Kidney (tissue), 14 donors: ENCODE data around the gene TAGLN. TPM values are rescaled to one million over a fixed set of nuclear protein-coding genes. Genes with fewer than 3 reads are reported as not detected.

ENCODE experiments used
- DNase-seq, 5 donors: peaks; one replicate each; pipeline ENCODE4 v3.0.0-alpha.2; 2013 to 2020
- FAIRE-seq: peaks from 2 replicates; lab custom pipeline; 2012; peaks lifted over from hg19 to GRCh38; lab: Jason Lieb, UNC
- H3K27ac ChIP-seq, 2 donors: one replicate each; pipeline ENCODE4 v1.7.0; 2013; ENCODE audit warnings: low read depth in 2 of 2, low read length in 2 of 2, inconsistent platforms in 1 of 2
- H3K27me3 ChIP-seq: one replicate; pipeline ENCODE4 v1.7.1; 2013; ENCODE audit warnings: low read length, inconsistent platforms; ENCODE audit not compliant: control insufficient read depth, insufficient read depth
- H3K36me3 ChIP-seq, 3 donors: one replicate each; pipeline versions ENCODE4 v1.7.0 to v1.7.1; 2013; ENCODE audit warnings: low read length in 3 of 3, control low read depth in 1 of 3, inconsistent platforms in 1 of 3; ENCODE audit not compliant: insufficient read depth in 3 of 3, control insufficient read depth in 2 of 3
- H3K4me1 ChIP-seq, 3 donors: one replicate each; pipeline versions ENCODE4 v1.7.0 to v1.7.1; 2013; ENCODE audit warnings: low read length in 3 of 3, inconsistent platforms in 1 of 3, low read depth in 1 of 3; ENCODE audit not compliant: control insufficient read depth in 2 of 3, insufficient read depth in 2 of 3
- H3K4me3 ChIP-seq, 3 donors: one replicate each; pipeline versions ENCODE4 v1.7.0 to v1.8.1; 2013; ENCODE audit warnings: low read length in 3 of 3, control low read depth in 1 of 3, inconsistent platforms in 1 of 3
- H3K9ac ChIP-seq, 3 donors: one replicate each; pipeline versions ENCODE4 v1.7.0 to v1.7.1; 2013; ENCODE audit warnings: low read length in 3 of 3, control low read depth in 1 of 3, inconsistent platforms in 1 of 3
- H3K9me3 ChIP-seq, 3 donors: one replicate each; pipeline versions ENCODE4 v1.7.0 to v1.7.1; 2013; ENCODE audit warnings: low read length in 3 of 3, control low read depth in 1 of 3, inconsistent platforms in 1 of 3; ENCODE audit not compliant: control insufficient read depth in 2 of 3, insufficient read depth in 1 of 3
- intact Hi-C: fragments of 100-400 bp; cut with DNase I; formaldehyde crosslinking; loops from one replicate; pipeline ENCODE4 v1.11.1; 2022
- polyA plus RNA-seq: library from polyadenylated mRNA; stranded (reverse); fragments of 350-450 nt; fragmentation: Illumina TruSeq; extraction: RNeasy Lipid Tissue Mini Kit (QIAGEN cat#74804); gene quantifications from one replicate; pipeline ENCODE4 v1.2.3, GENCODE V29; 2014; ENCODE audit warnings: low read depth, low replicate concordance; ENCODE audit not compliant: insufficient read depth
- total RNA-seq: library from RNA; stranded (reverse); fragmentation: NEBNext Ultra II Directional; extraction: Animal tissue kit (Norgen Biotek cat#: 25700); gene quantifications from one replicate; pipeline ENCODE4 v1.2.1, GENCODE V29; 2021
- TF ChIP-seq, protein P1 (sequence below): IDR thresholded peaks from 3 replicates; pipeline ENCODE4 v1.5.1; 2012; ENCODE audit warnings: mild to moderate bottlenecking, moderate library complexity, borderline replicate concordance; ENCODE audit not compliant: insufficient read depth; ENCODE audit errors: extremely low read depth
- donor health status: control.
- donor health status: control.
- donor health status: control.
- donor health status: control.
- donor health status: control.
- donor health status: DM: yes; HTN: yes; CAD: no.
- donor health status: Normal renal cell carcinoma (clear cell type).

The TAGLN gene
- total and polyA plus RNA-seq, 2 donors from 2014 or later: 776 to 846 TPM

GRCh38 chr11:117194267-117194666 lies 4.9 kb upstream of the TAGLN start:
- TF ChIP-seq, protein P1, sequence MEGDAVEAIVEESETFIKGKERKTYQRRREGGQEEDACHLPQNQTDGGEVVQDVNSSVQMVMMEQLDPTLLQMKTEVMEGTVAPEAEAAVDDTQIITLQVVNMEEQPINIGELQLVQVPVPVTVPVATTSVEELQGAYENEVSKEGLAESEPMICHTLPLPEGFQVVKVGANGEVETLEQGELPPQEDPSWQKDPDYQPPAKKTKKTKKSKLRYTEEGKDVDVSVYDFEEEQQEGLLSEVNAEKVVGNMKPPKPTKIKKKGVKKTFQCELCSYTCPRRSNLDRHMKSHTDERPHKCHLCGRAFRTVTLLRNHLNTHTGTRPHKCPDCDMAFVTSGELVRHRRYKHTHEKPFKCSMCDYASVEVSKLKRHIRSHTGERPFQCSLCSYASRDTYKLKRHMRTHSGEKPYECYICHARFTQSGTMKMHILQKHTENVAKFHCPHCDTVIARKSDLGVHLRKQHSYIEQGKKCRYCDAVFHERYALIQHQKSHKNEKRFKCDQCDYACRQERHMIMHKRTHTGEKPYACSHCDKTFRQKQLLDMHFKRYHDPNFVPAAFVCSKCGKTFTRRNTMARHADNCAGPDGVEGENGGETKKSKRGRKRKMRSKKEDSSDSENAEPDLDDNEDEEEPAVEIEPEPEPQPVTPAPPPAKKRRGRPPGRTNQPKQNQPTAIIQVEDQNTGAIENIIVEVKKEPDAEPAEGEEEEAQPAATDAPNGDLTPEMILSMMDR: no peak
- intact Hi-C loops: no loop called here
- no peak overlapping the region for H3K9ac ChIP-seq
- FAIRE-seq: no peak
- H3K27ac ChIP-seq: no peak overlapping the region
- no peak for DNase-seq
- H3K9me3 ChIP-seq: no peaks in the 10 kb centered on the region
- H3K4me3 ChIP-seq: no peak overlapping the region
- peaks cover 0 to 26% (median 13%) of the 10 kb centered on the region in 3 donors for H3K36me3 ChIP-seq
- no peaks in the 10 kb centered on the region for H3K4me1 ChIP-seq
- H3K27me3 ChIP-seq: no peaks in the 10 kb centered on the region

DNA sequence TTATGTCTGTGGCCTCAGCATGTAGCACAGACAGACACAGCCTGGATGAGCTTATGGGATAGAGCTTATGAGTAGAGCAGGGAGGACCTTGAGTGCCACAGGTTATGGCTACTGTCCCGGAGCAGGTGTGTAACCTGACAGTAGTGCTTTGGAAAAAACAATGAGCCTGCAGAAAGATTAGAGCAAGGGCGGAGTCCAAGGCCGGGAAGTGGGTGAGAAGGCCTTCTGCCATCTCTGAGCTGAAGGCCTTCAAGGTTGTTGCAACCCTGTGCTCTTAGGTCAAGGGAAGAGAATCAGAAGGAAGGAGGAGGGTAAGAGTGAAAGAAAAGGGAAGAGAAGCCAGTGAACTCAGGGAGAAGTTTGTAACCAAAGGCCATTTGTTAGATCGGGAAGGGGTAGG lies 3.9 kb upstream of the TAGLN start:
- Histone ChIP-seq H3K27ac (no peak overlapping the region), H3K9ac (no peak overlapping the region), H3K4me3 (no peak overlapping the region), H3K9me3 (no peaks in the 10 kb centered on the region), H3K36me3 (peaks cover 0 to 17% (median 11%) of the 10 kb centered on the region in 3 donors), H3K4me1 (no peaks in the 10 kb centered on the region), H3K27me3 (no peaks in the 10 kb centered on the region)
- intact Hi-C loops: no loop called here
- DNase-seq: peak in 1 of 5 donors; percentile 26
- no peak for FAIRE-seq
- TF ChIP-seq, protein P1: no peak

DNA sequence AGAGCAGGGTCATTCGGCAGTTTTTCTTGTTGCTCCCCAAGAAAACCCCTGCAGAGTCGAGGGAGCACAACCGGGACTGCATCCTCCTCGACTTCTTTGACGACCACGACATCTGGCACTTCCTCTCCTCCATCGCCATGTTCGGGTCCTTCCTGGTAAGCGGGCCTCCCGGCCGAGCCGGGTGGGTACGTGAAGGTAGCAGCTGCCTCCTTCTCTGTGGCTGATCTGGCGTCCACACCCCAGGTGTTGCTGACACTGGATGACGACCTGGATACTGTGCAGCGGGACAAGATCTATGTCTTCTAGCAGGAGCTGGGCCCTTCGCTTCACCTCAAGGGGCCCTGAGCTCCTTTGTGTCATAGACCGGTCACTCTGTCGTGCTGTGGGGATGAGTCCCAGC lies 3.4 kb upstream of the TAGLN start:
- Histone ChIP-seq H3K36me3 (peaks cover 0 to 12% (median 8%) of the 10 kb centered on the region in 3 donors), H3K27ac (no peak overlapping the region), H3K9me3 (no peaks in the 10 kb centered on the region), H3K27me3 (no peaks in the 10 kb centered on the region), H3K9ac (no peak overlapping the region), H3K4me3 (no peak overlapping the region), H3K4me1 (no peaks in the 10 kb centered on the region)
- FAIRE-seq (no peak), DNase-seq (peak in 1 of 5 donors; percentile 73)
- intact Hi-C loops: no loop called here
- TF ChIP-seq, protein P1: no peak

GRCh38 chr11:117197006-117197405 lies 2.2 kb upstream of the TAGLN start:
- intact Hi-C loops: no loop called here
- H3K27ac ChIP-seq: no peak overlapping the region

More at GRCh38 chr11:117197006-117197405, 2.2 kb upstream of the TAGLN start:
- TF ChIP-seq, protein P1: no peak
- FAIRE-seq (no peak), DNase-seq (peak in 1 of 5 donors; percentile 56)
- no peak overlapping the region for H3K9ac ChIP-seq
- no peaks in the 10 kb centered on the region for H3K27me3 ChIP-seq
- no peak overlapping the region for H3K4me3 ChIP-seq
- peaks cover 0 to 8% (median 5%) of the 10 kb centered on the region in 3 donors for H3K36me3 ChIP-seq
- no peaks in the 10 kb centered on the region for H3K4me1 ChIP-seq
- no peaks in the 10 kb centered on the region for H3K9me3 ChIP-seq
